Large intestine (tissue), 3 donors: Measurements from ENCODE around the gene POLR2C. TPM values are rescaled to one million over a fixed set of nuclear protein-coding genes. Genes with fewer than 3 reads are reported as not detected.
A peak's percentile ranks its signal among the peaks of the same experiment; 100 is the strongest.

Experiments
- DNase-seq, 2 donors: peaks; one replicate each; pipeline versions ENCODE4 v3.0.0 to v3.0.0-alpha.2; 2013
- H3K27ac ChIP-seq: one replicate; pipeline ENCODE4 v1.5.1; 2013; ENCODE audit warnings: low read length
- H3K27me3 ChIP-seq: 2 replicates; pipeline ENCODE4 v1.6.1; 2013; ENCODE audit warnings: low read length; ENCODE audit not compliant: control insufficient read depth, insufficient read depth
- H3K36me3 ChIP-seq: 2 replicates; pipeline ENCODE4 v1.6.1; 2013; ENCODE audit warnings: low read length; ENCODE audit not compliant: control insufficient read depth, insufficient read depth
- H3K4me1 ChIP-seq: one replicate; pipeline ENCODE4 v1.6.1; 2013; ENCODE audit warnings: low read length; ENCODE audit not compliant: control insufficient read depth, insufficient read depth
- H3K4me3 ChIP-seq: one replicate; pipeline ENCODE4 v1.5.1; 2013; ENCODE audit warnings: low read length
- H3K9me3 ChIP-seq: one replicate; pipeline ENCODE4 v1.6.1; 2013; ENCODE audit warnings: mild to moderate bottlenecking, low read depth, low read length, moderate library complexity; ENCODE audit not compliant: control insufficient read depth
- WGBS: methylation state at CpG from one replicate; pipeline ENCODE4 v1.1.5; 2013; ENCODE audit warnings: low lambda C conversion rate; ENCODE audit not compliant: insufficient coverage; 5-methylcytosine and 5-hydroxymethylcytosine counted together
- polyA plus RNA-seq: library from polyadenylated mRNA; unstranded; fragments of 120-200 nt; gene quantifications from one replicate; pipeline ENCODE4 v1.2.1, GENCODE V29; 2013

POLR2C gene
- polyA plus RNA-seq, 1 donor, result 76.6 TPM

DNA sequence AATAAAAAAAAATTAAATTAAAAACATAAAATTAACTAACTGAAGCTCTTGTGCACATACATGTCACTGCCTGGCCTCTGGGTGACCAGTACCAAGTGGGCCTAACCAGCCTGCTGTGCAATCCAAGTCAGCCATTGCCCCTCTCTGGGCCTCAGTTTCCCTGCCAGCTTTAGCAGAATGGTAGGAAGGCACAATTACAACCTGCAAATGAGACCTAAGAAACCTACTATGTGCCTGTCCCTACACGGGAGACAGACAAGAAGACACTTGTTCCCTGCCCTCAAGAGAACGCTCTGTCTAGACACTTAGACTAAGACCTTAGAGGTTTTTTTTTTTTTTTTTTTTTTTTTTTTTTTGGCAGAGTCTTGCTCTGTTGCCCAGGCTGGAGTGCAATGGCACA, 17.0 kb upstream of the POLR2C start:
- Histone ChIP-seq H3K36me3 (peaks cover 4% of the 10 kb centered on the region), H3K4me3 (no peak overlapping the region), H3K4me1 (peaks cover 13% of the 10 kb centered on the region), H3K27ac (no peak overlapping the region), H3K9me3 (no peaks in the 10 kb centered on the region), H3K27me3 (no peaks in the 10 kb centered on the region)
- no CpG with 5 or more reads among the region's 2 CpGs for WGBS
- no peak for DNase-seq

GRCh38 chr16:57446531-57447185, 15.8 kb upstream of the POLR2C start:
- DNase-seq, result peak in 1 of 2 donors; percentile 60
- H3K27ac ChIP-seq, result peak overlapping the region; percentile 57
- H3K4me1 ChIP-seq, result peaks cover 13% of the 10 kb centered on the region
- H3K36me3 ChIP-seq, result peaks cover 6% of the 10 kb centered on the region
- peak overlapping the region; percentile 91 for H3K4me3 ChIP-seq
- no peaks in the 10 kb centered on the region for H3K9me3 ChIP-seq
- WGBS, result no CpG with 5 or more reads among the region's 28 CpGs
- no peaks in the 10 kb centered on the region for H3K27me3 ChIP-seq

GRCh38 chr16:57447186-57447962, 15.1 kb upstream of the POLR2C start, which contains the start of the genes CIAPIN1 and COQ9:
CIAPIN1 (minus strand) TSS chr16:57447385; CDS start chr16:57440928, 6,457 bp downstream.
COQ9 (plus strand) TSS chr16:57447479; CDS start chr16:57447506, 27 bp downstream.
- H3K4me1 ChIP-seq, result peaks cover 13% of the 10 kb centered on the region
- DNase-seq, result peak; percentile 96
- peak within 1 kb of the TSS; percentile 91 for H3K4me3 ChIP-seq
- no peaks in the 10 kb centered on the region for H3K27me3 ChIP-seq
- peaks cover 13% of the 10 kb centered on the region for H3K36me3 ChIP-seq
- H3K9me3 ChIP-seq, result no peaks in the 10 kb centered on the region
- peak within 1 kb of the TSS; percentile 57 for H3K27ac ChIP-seq
- no CpG with 5 or more reads among the region's 68 CpGs for WGBS

DNA sequence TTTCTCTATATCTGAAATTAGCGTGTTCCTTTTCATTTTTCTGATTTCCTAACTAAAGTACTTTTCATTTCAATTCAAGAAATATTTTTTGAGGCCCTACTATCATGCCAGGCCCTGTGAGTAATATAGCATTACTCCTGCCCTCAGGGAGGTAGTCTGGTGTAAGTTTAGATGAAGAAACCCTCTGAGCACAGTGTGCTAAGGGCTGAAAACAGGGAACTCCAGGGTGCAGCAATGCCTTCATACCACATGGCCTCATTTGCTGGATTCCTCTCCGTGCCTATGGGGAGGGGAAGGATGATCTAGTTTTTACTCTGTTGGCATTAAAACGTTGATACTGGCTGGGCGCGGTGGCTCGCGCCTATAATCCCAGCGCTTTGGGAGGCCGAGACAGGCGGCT, 10.5 kb upstream of the POLR2C start:
- Histone ChIP-seq H3K27me3 (no peaks in the 10 kb centered on the region), H3K4me3 (no peak overlapping the region), H3K9me3 (no peaks in the 10 kb centered on the region), H3K27ac (no peak overlapping the region), H3K36me3 (peaks cover 58% of the 10 kb centered on the region), H3K4me1 (peaks cover 7% of the 10 kb centered on the region)
- DNase-seq, result no peak
- no CpG with 5 or more reads among the region's 10 CpGs for WGBS

- no CpG with 5 or more reads among the region's 16 CpGs for WGBS
- DNase-seq, result no peak
- no peaks in the 10 kb centered on the region for H3K4me1 ChIP-seq
- H3K9me3 ChIP-seq, result no peaks in the 10 kb centered on the region
- no peaks in the 10 kb centered on the region for H3K27me3 ChIP-seq
- no peak overlapping the region for H3K27ac ChIP-seq
- H3K4me3 ChIP-seq, result peak overlapping the region; percentile 85
- peaks cover 70% of the 10 kb centered on the region for H3K36me3 ChIP-seq
Measured at GRCh38 chr16:57462978-57463362, 491 bp downstream of the POLR2C start.

DNA sequence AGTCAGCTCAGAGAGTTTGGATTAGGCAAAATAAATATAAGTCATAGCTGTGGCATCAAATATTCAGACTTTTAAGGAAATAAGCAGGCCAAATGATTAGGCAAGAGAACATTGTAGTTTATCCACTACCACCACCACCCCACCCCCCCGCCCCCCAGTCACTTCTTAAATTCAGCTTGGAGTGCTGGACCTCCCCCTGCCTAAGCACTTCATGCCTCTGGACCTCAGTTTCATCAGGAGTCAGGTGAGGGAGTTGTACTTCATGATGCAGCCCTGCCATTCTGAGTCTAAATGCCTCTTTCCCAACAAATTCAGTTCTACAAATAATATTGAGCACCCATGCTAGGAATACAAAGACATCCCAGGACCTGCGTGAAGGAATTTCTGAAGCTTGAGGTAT, 2.0 kb downstream of the POLR2C start:
- no peak for DNase-seq
- H3K36me3 ChIP-seq, result peaks cover 70% of the 10 kb centered on the region
- no peaks in the 10 kb centered on the region for H3K27me3 ChIP-seq
- no peak overlapping the region for H3K27ac ChIP-seq
- no CpG with 5 or more reads among the region's 2 CpGs for WGBS
- H3K9me3 ChIP-seq, result no peaks in the 10 kb centered on the region
- H3K4me3 ChIP-seq, result no peak overlapping the region
- peaks cover 7% of the 10 kb centered on the region for H3K4me1 ChIP-seq

DNA sequence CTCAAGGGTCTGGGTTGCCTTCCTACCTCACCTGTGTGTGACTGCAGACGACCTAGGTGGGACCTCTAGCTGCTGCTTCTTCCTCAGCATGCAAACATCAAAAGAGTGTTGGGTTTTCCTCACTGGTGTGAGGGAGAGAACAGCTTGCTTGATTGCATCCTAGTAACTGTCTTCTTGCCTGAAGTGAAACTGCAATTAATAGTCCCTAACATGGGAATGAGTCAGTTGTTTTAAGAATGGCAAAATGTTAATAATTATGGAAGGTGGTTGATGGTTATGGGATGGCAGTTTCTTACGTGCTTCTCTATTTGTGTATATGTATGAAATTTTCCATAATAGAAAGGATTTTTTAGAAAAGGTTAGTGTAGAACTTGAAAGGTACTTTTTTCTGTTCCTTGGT, 5.9 kb downstream of the POLR2C start:
- no peak for DNase-seq
- no peak overlapping the region for H3K4me3 ChIP-seq
- H3K36me3 ChIP-seq, result peaks cover 85% of the 10 kb centered on the region
- 100% methylated on average over 1 of the region's 2 CpGs for WGBS
- no peak overlapping the region for H3K27ac ChIP-seq
- H3K9me3 ChIP-seq, result no peaks in the 10 kb centered on the region
- peaks cover 43% of the 10 kb centered on the region for H3K4me1 ChIP-seq
- H3K27me3 ChIP-seq, result no peaks in the 10 kb centered on the region

GRCh38 chr16:57469046-57469445, 6.6 kb downstream of the POLR2C start:
- Histone ChIP-seq H3K4me1 (peaks cover 46% of the 10 kb centered on the region), H3K9me3 (no peaks in the 10 kb centered on the region), H3K4me3 (no peak overlapping the region), H3K27me3 (no peaks in the 10 kb centered on the region), H3K27ac (no peak overlapping the region), H3K36me3 (peaks cover 87% of the 10 kb centered on the region)
- no peak for DNase-seq
- WGBS, result no CpG with 5 or more reads among the region's 11 CpGs

DNA sequence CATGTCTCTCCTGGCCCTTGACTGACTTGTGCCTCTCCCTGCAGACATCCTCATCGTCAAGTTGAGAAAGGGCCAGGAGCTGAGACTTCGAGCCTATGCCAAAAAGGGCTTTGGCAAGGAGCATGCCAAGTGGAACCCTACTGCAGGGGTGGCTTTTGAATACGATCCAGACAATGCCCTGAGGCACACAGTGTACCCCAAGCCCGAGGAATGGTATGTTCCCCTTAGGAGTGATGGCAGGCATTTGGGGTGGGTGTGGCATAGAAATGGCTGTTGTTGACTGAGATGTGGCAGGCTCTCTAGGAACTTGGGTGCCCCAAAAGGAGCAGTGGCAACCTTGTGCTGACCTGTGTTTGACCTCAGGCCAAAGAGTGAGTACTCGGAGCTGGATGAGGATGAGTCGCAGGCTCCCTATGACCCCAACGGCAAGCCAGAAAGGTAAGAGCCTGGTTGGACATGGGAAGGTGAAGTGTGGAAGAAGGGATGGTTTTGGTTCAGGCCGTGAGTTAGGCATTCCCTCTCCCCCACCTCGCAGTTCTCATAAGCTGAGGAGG, 7.5 kb downstream of the POLR2C start:
- Histone ChIP-seq H3K36me3 (peaks cover 89% of the 10 kb centered on the region), H3K4me1 (peaks cover 46% of the 10 kb centered on the region), H3K27me3 (no peaks in the 10 kb centered on the region), H3K4me3 (no peak overlapping the region), H3K9me3 (no peaks in the 10 kb centered on the region), H3K27ac (peak overlapping the region; percentile 80)
- WGBS, result no CpG with 5 or more reads among the region's 9 CpGs
- DNase-seq, result no peak

GRCh38 chr16:57470711-57471110, 8.2 kb downstream of the POLR2C start:
- DNase-seq, result peak; percentile 84 to 91
- H3K36me3 ChIP-seq, result peaks cover 87% of the 10 kb centered on the region
- peak overlapping the region; percentile 80 for H3K27ac ChIP-seq
- no peak overlapping the region for H3K4me3 ChIP-seq
- H3K4me1 ChIP-seq, result peaks cover 46% of the 10 kb centered on the region
- H3K9me3 ChIP-seq, result no peaks in the 10 kb centered on the region
- H3K27me3 ChIP-seq, result no peaks in the 10 kb centered on the region
- WGBS, result no CpG with 5 or more reads among the region's 6 CpGs
